Measurements from ENCODE around the gene LRRC7.

DNA sequence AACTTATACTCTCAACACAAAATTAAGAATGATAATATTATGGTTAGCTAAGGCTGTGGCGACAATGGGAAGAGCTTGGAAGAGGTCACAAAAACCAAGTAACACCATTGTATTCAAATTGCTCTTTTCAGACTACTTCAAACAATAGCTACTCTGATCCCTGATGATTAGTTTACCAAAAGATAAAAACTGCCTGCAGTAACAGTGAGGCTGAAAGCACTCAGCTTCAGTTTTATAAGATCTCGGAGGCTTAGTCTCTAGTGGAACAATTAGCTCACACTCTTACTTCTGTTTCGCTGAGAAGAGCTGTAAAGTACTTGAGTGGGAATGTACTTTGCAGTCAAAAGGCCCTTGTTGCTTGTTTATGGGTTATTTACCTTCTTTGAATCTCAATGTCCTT, 278.5 kb downstream of the LRRC7 start:
- TF ChIP-seq POLR2A (IDR thresholded peaks at IDR 0.05; ENCODE audit: low read length) (no peak), GATA1 (IDR thresholded peaks at IDR 0.05; ENCODE audit: low read depth, low read length) (no peak)

All from erythroblast (primary cell).